Neuronal stem cell (in vitro differentiated cells): ENCODE data around the gene LCE4A.

Source experiments
- DNase-seq: peaks from one replicate; pipeline ENCODE4 v3.0.0-alpha.2; 2013; ENCODE audit warnings: low spot score
- H2AFZ ChIP-seq: one replicate; pipeline ENCODE4 v1.6.1; 2013; ENCODE audit warnings: mild to moderate bottlenecking, low read length, inconsistent platforms
- H2AK5ac ChIP-seq: 2 replicates; pipeline ENCODE4 v1.6.1; 2013; ENCODE audit warnings: low read depth, mild to moderate bottlenecking, inconsistent platforms, low read length, moderate library complexity, mixed read lengths
- H2BK120ac ChIP-seq: 2 replicates; pipeline ENCODE4 v1.6.1; 2013; ENCODE audit warnings: low read depth, mild to moderate bottlenecking, inconsistent platforms, low read length, moderate library complexity, mixed read lengths
- H2BK12ac ChIP-seq: one replicate; pipeline ENCODE4 v1.6.1; 2013; ENCODE audit warnings: low read length, inconsistent platforms
- H2BK15ac ChIP-seq: 2 replicates; pipeline ENCODE4 v1.6.1; 2013; ENCODE audit warnings: mild to moderate bottlenecking, low read length, inconsistent platforms, mixed read lengths
- H2BK5ac ChIP-seq: one replicate; pipeline ENCODE4 v1.6.1; 2013; ENCODE audit warnings: inconsistent platforms, mild to moderate bottlenecking, low read length, moderate library complexity
- H3K14ac ChIP-seq: one replicate; pipeline ENCODE4 v1.6.1; 2013; ENCODE audit warnings: low read length, inconsistent platforms
- H3K18ac ChIP-seq: 2 replicates; pipeline ENCODE4 v1.6.1; 2013; ENCODE audit warnings: low read length, inconsistent platforms
- H3K23ac ChIP-seq: 2 replicates; pipeline ENCODE4 v1.6.1; 2013; ENCODE audit warnings: low read depth, mild to moderate bottlenecking, mixed read lengths, low read length, inconsistent platforms; ENCODE audit not compliant: poor library complexity
- H3K27ac ChIP-seq: replicated peaks from 3 replicates; pipeline ENCODE4 v1.5.1; 2013; ENCODE audit warnings: low read length, inconsistent platforms
- H3K27me3 ChIP-seq, 3 experiments: 2 replicates each; pipeline ENCODE4 v1.6.1; 2013; ENCODE audit warnings: low read length in 3 of 3, mild to moderate bottlenecking in 2 of 3, inconsistent platforms in 1 of 3, low read depth in 1 of 3, mixed read lengths in 1 of 3, moderate library complexity in 1 of 3; ENCODE audit not compliant: control insufficient read depth in 3 of 3, insufficient read depth in 3 of 3
- H3K36me3 ChIP-seq, 2 donors: replicated peaks in 1 of 2; 2 replicates each; pipeline ENCODE4 v1.6.1; 2013; ENCODE audit warnings: low read length in 2 of 2; ENCODE audit not compliant: control insufficient read depth in 2 of 2, insufficient read depth in 2 of 2
- H3K4ac ChIP-seq: 2 replicates; pipeline ENCODE4 v1.6.1; 2013; ENCODE audit warnings: inconsistent platforms, mild to moderate bottlenecking, low read length, moderate library complexity
- H3K4me1 ChIP-seq, 2 donors: 1 replicate in 1 of 2; 2 replicates in 1 of 2; pipeline ENCODE4 v1.6.1; 2013; ENCODE audit warnings: low read length in 2 of 2, low read depth in 1 of 2; ENCODE audit not compliant: control insufficient read depth in 2 of 2, insufficient read depth in 1 of 2
- H3K4me2 ChIP-seq: one replicate; pipeline ENCODE4 v1.6.1; 2013; ENCODE audit warnings: mild to moderate bottlenecking, low read length, inconsistent platforms; ENCODE audit not compliant: insufficient read depth, poor library complexity, severe bottlenecking
- H3K4me3 ChIP-seq, 2 donors: 2 replicates each; pipeline ENCODE4 v1.5.1; 2013; ENCODE audit warnings: low read length in 2 of 2, mild to moderate bottlenecking in 2 of 2, inconsistent platforms in 1 of 2, moderate library complexity in 1 of 2
- H3K79me1 ChIP-seq: one replicate; pipeline ENCODE4 v1.6.1; 2013; ENCODE audit warnings: low read depth, mild to moderate bottlenecking, inconsistent platforms, low read length, moderate library complexity
- H3K9ac ChIP-seq: one replicate; pipeline ENCODE4 v1.6.1; 2013; ENCODE audit warnings: mild to moderate bottlenecking, low read depth, low read length, inconsistent platforms; ENCODE audit not compliant: poor library complexity
- H3K9me3 ChIP-seq, 2 donors: replicated peaks in 1 of 2; 2 replicates each; pipeline versions ENCODE3 to v1.6.1; 2013; ENCODE audit warnings: low read length in 2 of 2, mild to moderate bottlenecking in 2 of 2, inconsistent platforms in 1 of 2, low read depth in 1 of 2, mixed read lengths in 1 of 2, moderate library complexity in 1 of 2; ENCODE audit not compliant: control insufficient read depth in 2 of 2, insufficient read depth in 1 of 2
- H4K8ac ChIP-seq: one replicate; pipeline ENCODE4 v1.6.1; 2013; ENCODE audit warnings: low read depth, mild to moderate bottlenecking, inconsistent platforms, low read length, moderate library complexity
- H4K91ac ChIP-seq: one replicate; pipeline ENCODE4 v1.6.1; 2013; ENCODE audit warnings: low read length, low read depth, mild to moderate bottlenecking, inconsistent platforms; ENCODE audit not compliant: poor library complexity
- WGBS, 2 donors: extraction: QIAGEN DNeasy Blood & Tissue Kit; methylation state at CpG; one replicate each; pipeline ENCODE4 v1.1.7; 2013; ENCODE audit warnings: missing lambda C conversion rate in 2 of 2, mixed read lengths in 1 of 2; ENCODE audit not compliant: insufficient read length in 2 of 2, insufficient replicate concordance in 1 of 2; ENCODE audit errors: extremely low coverage in 2 of 2; 5-methylcytosine and 5-hydroxymethylcytosine counted together

LCE4A gene

GRCh38 chr1:152758636-152759035, 50.7 kb downstream of the LCE4A start:
- Histone ChIP-seq H2BK12ac (no peak overlapping the region), H3K4me3 (no peak overlapping the region), H3K4ac (no peak overlapping the region), H3K9me3 (peaks cover 0 to 48% of the 10 kb centered on the region in 2 donors), H3K27ac (no peak overlapping the region), H3K18ac (no peak overlapping the region), H2BK5ac (no peak overlapping the region), H3K27me3 (no peaks in the 10 kb centered on the region), H2AK5ac (no peak overlapping the region), H3K14ac (no peak overlapping the region), H3K23ac (no peak overlapping the region), H4K8ac (no peak overlapping the region), H4K91ac (no peak overlapping the region), H3K4me2 (no peak overlapping the region), H3K9ac (no peak overlapping the region), H2BK15ac (no peak overlapping the region), H3K79me1 (no peaks in the 10 kb centered on the region), H3K36me3 (no peaks in the 10 kb centered on the region), H3K4me1 (no peaks in the 10 kb centered on the region), H2AFZ (no peak overlapping the region), H2BK120ac (no peak overlapping the region)
- DNase-seq, result no peak
- WGBS, 2 donors, result no CpG with 5 or more reads among the region's 4 CpGs
